H7 (cell line): Measurements from ENCODE around the gene FAM20C. TPM values are rescaled to one million over a fixed set of nuclear protein-coding genes. Genes with fewer than 3 reads are reported as not detected.
A peak's percentile ranks its signal among the peaks of the same experiment; 100 is the strongest.

ENCODE experiments used
- DNase-seq: peaks from one replicate; pipeline ENCODE4 v3.0.0; 2012
- H3K27me3 ChIP-seq: 2 replicates; pipeline ENCODE4 v1.6.0; 2011; ENCODE audit warnings: mild to moderate bottlenecking, low read length; ENCODE audit not compliant: control insufficient read depth, insufficient read depth
- H3K36me3 ChIP-seq: replicated peaks from 2 replicates; pipeline ENCODE4 v1.5.1; 2011; ENCODE audit warnings: low read length; ENCODE audit not compliant: control insufficient read depth, insufficient read depth
- H3K4me3 ChIP-seq: 2 replicates; pipeline ENCODE4 v1.5.1; 2011; ENCODE audit warnings: low read depth, mild to moderate bottlenecking, control low read depth, low read length, moderate library complexity; ENCODE audit not compliant: insufficient read depth
- total RNA-seq: library from RNA; depleted of rRNA; stranded (reverse); fragments of >200 nt; shearing (Covaris generic); gene quantifications from 2 replicates; pipeline ENCODE4 v1.2.3, GENCODE V29; 2014; rRNA removed

The FAM20C gene
- total RNA-seq, 1 experiment from 2014 or later, result 63.2 TPM

- H3K27me3 ChIP-seq, result no peaks in the 10 kb centered on the region
- H3K4me3 ChIP-seq, result no peak overlapping the region
- no peaks in the 10 kb centered on the region for H3K36me3 ChIP-seq
- peak; percentile 51 for DNase-seq
These were observed 109.1 kb downstream of the FAM20C start for GRCh38 chr7:301291-302053.

- H3K36me3 ChIP-seq, result no peaks in the 10 kb centered on the region
- no peaks in the 10 kb centered on the region for H3K27me3 ChIP-seq
- DNase-seq, result peak; percentile 51
- H3K4me3 ChIP-seq, result no peak overlapping the region
These were observed 110.0 kb downstream of the FAM20C start for GRCh38 chr7:302054-302992.

GRCh38 chr7:303425-303824, 111.1 kb downstream of the FAM20C start:
- Histone ChIP-seq H3K36me3 (no peaks in the 10 kb centered on the region), H3K4me3 (no peak overlapping the region), H3K27me3 (no peaks in the 10 kb centered on the region)
- peak; percentile 51 for DNase-seq

- Histone ChIP-seq H3K36me3 (no peaks in the 10 kb centered on the region), H3K27me3 (no peaks in the 10 kb centered on the region), H3K4me3 (no peak overlapping the region)
- DNase-seq, result no peak
These were observed 111.7 kb downstream of the FAM20C start for GRCh38 chr7:303884-304573.

- Histone ChIP-seq H3K36me3 (no peaks in the 10 kb centered on the region), H3K27me3 (no peaks in the 10 kb centered on the region), H3K4me3 (no peak overlapping the region)
- no peak for DNase-seq
These were observed 112.4 kb downstream of the FAM20C start for GRCh38 chr7:304574-305409.

- no peak overlapping the region for H3K4me3 ChIP-seq
- H3K27me3 ChIP-seq, result no peaks in the 10 kb centered on the region
- DNase-seq, result peak; percentile 57
- no peaks in the 10 kb centered on the region for H3K36me3 ChIP-seq
These were observed 113.2 kb downstream of the FAM20C start for GRCh38 chr7:305410-306151.

GRCh38 chr7:307970-308369, 115.6 kb downstream of the FAM20C start:
- no peaks in the 10 kb centered on the region for H3K36me3 ChIP-seq
- H3K4me3 ChIP-seq, result no peak overlapping the region
- no peaks in the 10 kb centered on the region for H3K27me3 ChIP-seq
- DNase-seq, result no peak

- peak; percentile 37 for DNase-seq
- Histone ChIP-seq H3K36me3 (no peaks in the 10 kb centered on the region), H3K4me3 (no peak overlapping the region), H3K27me3 (no peaks in the 10 kb centered on the region)
These were observed 117.3 kb downstream of the FAM20C start for GRCh38 chr7:309586-310228.

Other genes with a start within 250 kb of the FAM20C start
- not detected in 2 replicates for gene FOXL3, start 97.6 kb downstream of the FAM20C start, total RNA-seq